GM12891 (cell line): ENCODE results near the gene ZNF581.

Experiments used
- DNase-seq: peaks from one replicate; pipeline ENCODE4 v3.0.0; 2011; ENCODE audit warnings: low spot score; ENCODE audit not compliant: insufficient read length
- FAIRE-seq: peaks from 2 replicates; lab custom pipeline; 2011; peaks lifted over from hg19 to GRCh38; lab: Jason Lieb, UNC
- PAX5 ChIP-seq: IDR thresholded peaks from 2 replicates; pipeline ENCODE4 v1.6.1; 2011; ENCODE audit warnings: low read length, moderate library complexity, mild to moderate bottlenecking; ENCODE audit not compliant: insufficient read depth, severe bottlenecking
- POLR2A ChIP-seq: IDR thresholded peaks from 2 replicates; pipeline ENCODE4 v1.6.1; 2011; ENCODE audit warnings: low read depth, low read length, control low read depth
- POLR2AphosphoS5 ChIP-seq: IDR thresholded peaks from 2 replicates; pipeline ENCODE4 v1.6.1; 2011; ENCODE audit warnings: low read depth, low read length, control low read depth
- POU2F2 ChIP-seq: IDR thresholded peaks from 2 replicates; pipeline ENCODE4 v1.6.1; 2011; ENCODE audit warnings: low read depth, mild to moderate bottlenecking, control low read depth, low read length, moderate library complexity
- SPI1 ChIP-seq: IDR thresholded peaks from 2 replicates; pipeline ENCODE4 v1.6.1; 2011; ENCODE audit warnings: low read depth, low read length, control low read depth
- TAF1 ChIP-seq: IDR thresholded peaks from 2 replicates; pipeline ENCODE4 v1.6.1; 2011; ENCODE audit warnings: low read depth, low read length, control low read depth

Gene ZNF581

DNA sequence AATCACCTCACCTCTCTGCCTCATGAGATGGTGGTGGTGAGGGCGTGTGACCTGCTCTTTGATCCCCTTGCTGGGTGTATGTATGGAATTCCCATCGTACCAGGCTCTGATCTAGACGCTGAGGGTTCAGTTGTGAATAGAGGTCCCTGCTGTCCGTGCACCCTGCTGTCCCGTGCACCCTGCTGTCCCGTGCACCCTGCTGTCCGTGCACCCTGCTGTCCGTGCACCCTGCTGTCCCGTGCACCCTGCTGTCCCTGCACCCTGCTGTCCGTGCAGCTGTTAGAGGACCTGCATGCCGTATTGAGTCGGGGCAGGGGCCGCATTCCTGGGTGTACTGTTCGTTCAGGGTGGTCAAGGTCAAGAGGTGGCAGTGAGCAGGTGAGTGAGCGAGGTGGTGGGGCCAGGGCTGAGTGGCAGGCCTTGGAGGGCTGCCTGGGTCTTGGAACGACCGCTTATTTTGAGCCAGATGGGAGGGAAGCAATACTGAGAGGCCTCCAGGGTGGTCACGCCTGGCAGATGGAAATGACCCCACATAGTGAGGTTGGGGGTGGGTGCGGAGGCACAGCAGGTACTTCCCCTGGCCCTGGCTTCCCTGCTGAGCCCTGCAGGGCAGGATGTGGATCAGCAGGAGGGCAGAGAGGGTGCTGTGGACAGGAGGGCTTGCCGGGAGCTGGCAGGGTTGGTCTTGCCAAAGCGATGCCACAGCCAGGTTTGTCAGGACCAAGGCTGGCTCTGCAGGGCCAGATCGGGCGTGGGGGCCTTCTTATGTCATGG, 27.0 kb downstream of the ZNF581 start:
- TF ChIP-seq SPI1 (no peak), PAX5 (no peak), POLR2AphosphoS5 (no peak)
- DNase-seq (no peak), FAIRE-seq (peak; percentile 83)

DNA sequence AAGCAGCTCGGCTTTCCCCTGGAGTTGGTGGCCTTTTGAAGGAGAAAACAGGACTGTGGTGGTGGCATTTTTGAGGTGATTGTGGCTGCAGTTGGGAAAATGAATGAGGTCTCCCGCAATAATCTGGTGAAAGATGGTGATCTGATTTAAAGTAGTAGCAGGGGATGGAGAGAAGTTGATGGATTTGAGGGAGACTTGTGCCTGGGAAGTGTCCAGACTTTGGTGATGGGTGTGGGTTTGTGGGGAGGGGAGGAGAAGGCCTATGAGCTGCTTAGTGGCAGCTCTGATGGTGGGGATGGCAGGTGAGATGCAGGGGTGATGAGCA, 27.6 kb downstream of the ZNF581 start:
- DNase-seq (no peak), FAIRE-seq (no peak)
- no peak for TF ChIP-seq POLR2AphosphoS5
- TF ChIP-seq PAX5: no peak
- TF ChIP-seq POU2F2: no peak
- no peak for TF ChIP-seq TAF1
- no peak for TF ChIP-seq SPI1
- no peak for TF ChIP-seq POLR2A

GRCh38 chr19:55672418-55672817, 29.0 kb downstream of the ZNF581 start:
- DNase-seq: no peak

DNA sequence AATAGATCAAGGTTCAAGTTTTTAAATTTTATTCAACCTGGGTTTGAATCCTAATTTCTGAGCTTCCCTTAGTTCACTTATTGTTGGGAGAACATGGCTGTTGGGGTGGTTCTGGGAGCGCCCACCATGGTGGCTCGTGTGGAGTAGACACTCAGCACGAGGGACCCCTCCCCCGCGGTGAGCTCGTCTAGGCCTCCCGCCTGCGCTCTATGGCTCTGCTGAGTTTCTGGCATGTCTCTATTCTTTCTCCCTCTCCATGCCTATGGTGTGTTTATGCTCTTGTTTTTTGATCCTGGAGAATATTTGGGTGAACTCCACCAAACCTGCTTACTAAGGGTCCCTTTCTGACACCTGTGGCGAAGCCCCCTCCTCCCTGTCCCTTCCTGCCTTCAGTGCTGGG, 30.0 kb downstream of the ZNF581 start:
- FAIRE-seq (no peak), DNase-seq (no peak)
- TF ChIP-seq POLR2AphosphoS5: no peak
- TF ChIP-seq POU2F2: no peak
- no peak for TF ChIP-seq POLR2A
- no peak for TF ChIP-seq PAX5
- TF ChIP-seq TAF1: no peak
- no peak for TF ChIP-seq SPI1

More at GRCh38 chr19:55672418-55672817, 29.0 kb downstream of the ZNF581 start:
- FAIRE-seq: no peak
- no peak for TF ChIP-seq POLR2AphosphoS5
- no peak for TF ChIP-seq POLR2A
- TF ChIP-seq POU2F2: no peak
- no peak for TF ChIP-seq TAF1
- TF ChIP-seq PAX5: no peak
- TF ChIP-seq SPI1: no peak

GRCh38 chr19:55673889-55674288, 30.4 kb downstream of the ZNF581 start:
- TF ChIP-seq POLR2AphosphoS5 (no peak), POLR2A (no peak), TAF1 (no peak), SPI1 (no peak), PAX5 (no peak), POU2F2 (no peak)
- no peak for DNase-seq
- no peak for FAIRE-seq

GRCh38 chr19:55674459-55674840, 31.0 kb downstream of the ZNF581 start:
- FAIRE-seq: no peak
- no peak for DNase-seq
- TF ChIP-seq POLR2AphosphoS5 (no peak), POLR2A (no peak), POU2F2 (no peak), PAX5 (no peak), SPI1 (no peak), TAF1 (no peak)

DNA sequence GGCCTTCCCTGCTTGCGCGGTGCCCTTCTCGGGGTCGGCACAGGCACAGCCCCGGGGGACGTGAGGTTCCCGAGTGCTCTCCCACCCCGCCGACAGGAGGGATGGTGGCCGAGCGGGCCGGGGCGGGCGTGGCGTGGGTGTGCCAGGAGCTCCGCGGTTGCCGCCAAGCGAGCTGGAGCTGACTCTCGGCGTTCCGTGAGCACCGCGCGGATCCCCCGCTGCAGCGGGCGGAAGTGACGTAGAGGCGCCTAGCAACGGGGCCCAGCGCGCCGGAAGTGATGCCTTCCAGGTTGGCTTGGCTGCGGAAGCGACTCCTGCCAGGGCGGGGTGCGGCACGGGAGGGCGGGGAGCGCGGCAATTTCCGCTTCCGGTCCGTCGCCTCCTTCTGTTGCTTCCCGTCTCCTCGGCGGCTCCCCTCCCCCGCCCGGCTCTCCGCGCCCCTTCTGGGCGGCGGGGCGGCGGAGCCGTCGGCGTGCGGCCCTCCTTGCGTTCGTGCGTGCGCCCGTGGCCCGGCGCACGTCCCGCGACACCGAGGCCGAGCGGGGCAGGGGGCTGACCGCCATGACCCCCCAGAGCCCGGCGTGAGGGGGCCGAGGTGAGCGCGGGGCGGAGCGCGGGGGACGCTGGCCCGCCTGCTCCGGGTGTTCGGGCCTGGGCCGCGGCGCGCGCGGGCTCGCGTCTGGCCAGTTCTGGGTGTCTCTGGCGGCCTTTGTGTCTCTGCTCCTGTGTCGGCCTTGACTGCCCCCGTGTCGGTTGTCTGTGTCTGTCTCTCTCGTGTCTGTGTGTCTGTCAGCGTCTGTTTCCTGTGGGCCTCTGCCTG, 31.6 kb downstream of the ZNF581 start, which contains the start of gene EPN1:
TSS of gene EPN1 (plus strand) at position 386 of the 820 bp plus-strand sequence. CDS start 3,402 bp downstream, outside the sequence.
- DNase-seq: peak; percentile 99
- TF ChIP-seq SPI1: peak; percentile 54
- TF ChIP-seq POLR2AphosphoS5: peak; percentile 86
- peak; percentile 84; the same call in 1 of the 2 replicates for TF ChIP-seq POU2F2
- peak; percentile 0 for TF ChIP-seq PAX5
- TF ChIP-seq POLR2A: peak; percentile 80
- TF ChIP-seq TAF1: 0 out of 2 replicates have a peak, but pooled peaks have one; percentile 18
- peak; percentile 98 for FAIRE-seq

- FAIRE-seq: peak; percentile 45
- DNase-seq: no peak
- TF ChIP-seq POLR2AphosphoS5 (no peak), SPI1 (no peak), PAX5 (no peak), POLR2A (no peak), POU2F2 (no peak), TAF1 (no peak)
These were observed 32.4 kb downstream of the ZNF581 start for GRCh38 chr19:55675661-55676354.

- no peak for TF ChIP-seq PAX5
- no peak for TF ChIP-seq SPI1
- no peak for TF ChIP-seq POU2F2
- TF ChIP-seq TAF1: no peak
- no peak for TF ChIP-seq POLR2A
- no peak for TF ChIP-seq POLR2AphosphoS5
- FAIRE-seq (no peak), DNase-seq (no peak)
These were observed 32.9 kb downstream of the ZNF581 start for GRCh38 chr19:55676383-55676782.
